GM18858 (cell line): ENCODE results near the gene DSCAML1.

Experiments
- ATAC-seq: cut with Tn5 transposase; IDR thresholded peaks from one replicate; pipeline ENCODE4 v1.9.1; 2021; ENCODE audit not compliant: unreplicated experiment

Gene DSCAML1

DNA sequence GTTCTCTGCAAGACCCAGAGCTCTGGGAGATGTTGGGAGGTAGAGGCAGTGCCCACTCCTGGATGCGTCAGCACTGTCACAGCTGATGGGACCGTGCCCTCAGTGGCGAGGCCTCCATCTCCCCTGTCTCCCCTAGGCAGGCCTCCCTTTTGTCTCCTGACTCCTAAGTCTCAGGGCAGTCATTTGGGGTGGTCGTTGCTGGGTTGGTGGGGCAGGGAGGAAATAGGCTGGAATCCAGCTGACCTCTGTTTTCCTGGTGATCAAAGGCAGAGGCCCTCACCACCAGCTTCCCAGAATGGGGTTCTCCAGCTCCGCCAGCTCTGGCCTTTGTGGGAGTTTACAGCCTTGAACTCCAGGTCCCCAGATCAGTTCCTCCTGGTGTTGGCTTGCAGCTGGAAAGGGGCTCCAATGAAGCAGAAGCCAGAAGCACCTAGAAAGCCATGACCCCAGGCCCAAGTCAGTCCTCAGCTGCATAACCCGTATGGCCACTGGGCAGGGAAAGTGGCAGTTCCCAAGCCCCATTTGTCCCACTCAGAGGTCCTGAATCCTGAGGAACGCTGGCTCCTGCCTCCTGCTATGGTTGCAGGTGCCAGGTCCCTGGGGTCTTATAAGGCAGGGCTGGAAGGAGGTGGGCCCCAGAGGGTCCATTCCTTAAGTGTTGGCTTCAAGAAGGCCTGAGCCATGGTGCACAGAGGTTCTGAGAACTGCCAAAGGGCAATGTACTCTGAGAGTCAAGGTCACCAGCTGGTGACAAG, 34.8 kb upstream of the DSCAML1 start:
- no peak for ATAC-seq

DNA sequence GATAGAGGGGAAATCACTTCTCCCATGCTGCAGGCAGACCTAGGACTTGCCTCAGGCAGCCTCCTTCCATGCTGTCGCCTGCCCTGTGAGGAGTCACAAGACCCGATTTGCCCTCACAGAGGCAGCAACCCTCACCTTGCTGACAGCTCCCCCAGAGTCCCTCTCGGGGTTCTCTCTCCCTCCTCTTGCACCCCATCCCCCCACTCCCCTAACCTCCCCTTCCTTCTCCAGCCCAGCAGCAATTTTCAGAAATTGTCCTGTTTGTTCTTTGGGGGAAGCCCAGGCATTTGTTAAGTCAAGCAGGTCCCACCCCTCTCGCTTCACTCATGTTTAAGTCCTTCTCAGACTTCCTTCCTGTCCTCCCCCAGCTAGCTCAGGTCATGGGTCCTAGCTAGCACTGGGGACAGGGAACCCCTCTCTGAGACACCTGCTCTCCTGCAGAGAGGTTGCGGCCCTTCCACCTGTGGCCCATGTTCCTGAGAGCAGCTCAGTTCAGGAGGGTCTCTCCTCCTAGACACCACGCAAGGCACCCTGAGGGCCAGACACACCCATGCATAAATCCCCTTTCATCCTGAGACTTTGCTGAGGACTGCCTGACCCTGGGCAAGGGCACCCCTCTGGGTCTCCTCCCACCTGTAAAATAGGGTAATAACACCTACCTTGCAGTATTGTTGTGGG, 33.8 kb upstream of the DSCAML1 start:
- ATAC-seq = no peak

DNA sequence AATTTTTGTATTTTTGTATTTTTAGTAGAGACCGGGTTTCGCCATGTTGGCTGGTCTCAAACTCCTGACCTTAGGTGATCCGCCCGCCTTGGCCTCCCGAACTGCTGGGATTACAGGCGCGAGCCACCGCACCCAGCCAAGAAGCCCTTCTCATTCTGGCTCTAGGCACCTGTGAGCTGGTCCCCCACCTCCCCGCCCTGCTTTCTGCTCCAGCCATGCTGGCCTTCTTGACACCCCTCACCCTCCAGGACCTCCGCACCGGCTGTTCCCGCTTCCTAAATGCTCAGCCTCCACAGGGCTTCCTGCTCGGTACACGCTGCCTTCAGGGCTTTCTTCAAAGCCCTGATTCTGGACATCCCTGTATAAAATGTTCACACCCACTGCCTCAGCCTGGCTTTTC, 33.1 kb upstream of the DSCAML1 start:
- ATAC-seq = no peak

DNA sequence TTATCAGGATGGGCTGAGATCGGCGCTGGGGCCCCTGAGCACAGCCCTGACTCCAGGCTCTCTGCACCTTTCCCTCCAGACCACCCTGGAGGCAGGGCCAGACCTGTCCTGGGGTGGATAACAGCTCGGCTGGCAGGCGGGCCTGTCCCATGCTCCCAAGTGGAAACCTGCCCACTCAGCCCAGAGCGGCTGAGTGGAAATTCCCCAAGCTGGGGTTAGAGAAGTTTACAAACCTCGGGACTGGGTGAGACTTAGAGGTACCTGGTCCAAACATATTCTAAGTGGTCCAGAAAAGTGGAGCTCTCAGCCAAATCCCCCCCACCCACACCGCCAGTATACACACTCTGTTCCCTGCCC, 32.3 kb upstream of the DSCAML1 start:
- no peak for ATAC-seq

- peak; percentile 50 for ATAC-seq
Measured at GRCh38 chr11:117828611-117829368, 31.8 kb upstream of the DSCAML1 start.

- no peak for ATAC-seq
Measured at GRCh38 chr11:117827521-117828511, 30.8 kb upstream of the DSCAML1 start.

DNA sequence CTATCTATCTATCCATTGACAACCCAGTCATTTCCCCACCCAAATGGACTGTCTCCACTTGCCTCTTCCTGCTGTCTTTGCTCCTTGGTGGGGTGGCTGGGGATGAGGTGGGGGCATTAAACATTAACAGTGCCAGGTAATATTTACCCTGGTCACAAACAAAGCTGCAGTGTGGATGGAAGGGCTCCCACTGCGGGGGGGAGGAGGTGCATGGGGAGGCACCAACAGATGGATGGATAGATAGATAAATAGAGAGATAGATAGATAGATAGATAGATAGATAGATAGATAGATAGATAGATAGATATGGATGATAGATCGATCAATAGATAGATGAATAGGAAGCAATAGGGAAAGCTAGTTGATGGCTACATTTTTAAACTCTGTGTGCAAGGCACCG, 29.8 kb upstream of the DSCAML1 start:
- ATAC-seq = no peak

DNA sequence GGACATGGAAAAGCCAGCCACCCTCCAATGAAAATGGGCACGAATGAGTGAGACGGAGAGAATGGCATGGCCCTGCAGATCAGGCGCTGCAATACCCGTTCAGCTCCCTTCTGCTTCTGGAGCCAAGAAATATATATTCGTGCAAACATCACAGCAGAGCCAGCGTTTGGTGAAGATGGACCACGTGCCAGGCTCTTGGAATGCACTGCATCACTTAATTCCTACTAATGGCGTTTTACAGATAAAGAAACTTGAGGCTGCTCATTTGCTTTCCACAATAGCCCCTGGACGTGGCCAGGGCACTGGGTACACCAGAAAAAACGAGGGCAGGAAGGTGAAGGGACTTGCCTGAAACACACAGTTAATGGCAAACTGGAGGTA, 29.2 kb upstream of the DSCAML1 start:
- ATAC-seq = no peak

DNA sequence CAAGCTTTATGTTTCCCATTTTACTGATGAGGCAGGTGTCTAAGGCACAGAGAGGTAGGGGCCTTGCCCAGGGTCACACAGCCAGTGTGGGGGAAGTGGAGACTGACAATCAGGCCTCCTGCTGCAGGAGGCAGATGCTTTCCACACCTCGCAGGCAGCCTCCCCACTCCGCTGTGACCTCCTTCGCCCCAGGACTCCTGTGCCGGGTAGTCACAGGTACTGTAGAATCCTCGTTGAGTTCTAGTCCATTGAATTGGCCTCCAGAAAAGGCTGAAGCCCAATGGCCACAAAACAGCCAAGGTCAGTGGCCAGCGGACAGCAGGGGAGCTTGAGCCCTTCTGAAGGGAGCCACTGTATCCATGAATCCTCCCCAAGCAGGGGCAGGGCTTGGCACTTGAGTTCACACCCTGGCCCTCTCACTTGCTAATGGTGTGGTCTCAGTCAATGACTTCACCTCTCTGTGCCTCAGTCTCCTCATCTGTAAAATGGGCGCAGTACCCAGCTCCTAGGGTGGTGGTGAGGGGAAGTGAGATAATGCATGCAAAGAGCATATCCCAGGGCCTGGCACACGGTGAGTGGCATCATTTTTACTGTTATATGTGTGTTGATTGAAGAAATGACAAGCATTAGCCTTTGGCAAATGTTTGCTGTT, 28.6 kb upstream of the DSCAML1 start:
- ATAC-seq = no peak

- no peak for ATAC-seq
Measured at GRCh38 chr11:117824571-117825537, 27.8 kb upstream of the DSCAML1 start, which contains the start of gene FXYD2. TSS of gene FXYD2 (minus strand) at chr11:117824744. CDS start at chr11:117824678, 66 bp downstream.

GRCh38 chr11:117823946-117824420, 27.0 kb upstream of the DSCAML1 start:
- ATAC-seq = no peak

DNA sequence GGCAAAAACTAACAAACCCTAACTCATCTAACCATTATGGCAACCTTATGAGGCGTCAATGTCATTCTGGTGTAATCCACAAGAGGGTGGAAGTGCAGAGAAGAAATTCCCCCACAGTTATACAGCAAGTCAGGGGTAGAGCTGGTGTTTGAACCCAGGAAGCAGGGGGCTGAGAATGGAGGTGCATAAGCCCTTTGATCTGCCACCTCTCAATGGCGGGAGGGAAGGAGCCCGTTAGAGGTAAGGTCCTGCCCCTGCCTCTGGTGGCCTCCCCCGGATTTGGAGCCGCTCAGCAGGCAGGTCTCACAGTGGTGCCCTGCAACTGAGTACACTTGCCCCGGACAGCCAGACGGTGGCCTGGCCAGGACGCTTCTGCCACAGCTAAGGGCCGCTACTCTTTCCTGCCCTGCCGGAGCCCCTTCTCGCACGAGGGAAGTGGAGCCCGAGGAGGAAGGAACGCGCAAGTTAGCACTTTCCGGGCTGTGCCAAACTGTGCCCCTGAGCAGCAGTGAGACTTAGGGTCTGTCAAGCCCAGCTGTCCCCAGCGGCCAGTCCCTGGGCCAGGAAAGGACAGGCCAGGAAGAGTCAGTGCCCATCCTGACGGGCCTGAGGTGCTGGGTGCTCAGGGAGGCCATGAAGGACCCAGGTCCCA, 26.4 kb upstream of the DSCAML1 start:
- ATAC-seq = no peak

DNA sequence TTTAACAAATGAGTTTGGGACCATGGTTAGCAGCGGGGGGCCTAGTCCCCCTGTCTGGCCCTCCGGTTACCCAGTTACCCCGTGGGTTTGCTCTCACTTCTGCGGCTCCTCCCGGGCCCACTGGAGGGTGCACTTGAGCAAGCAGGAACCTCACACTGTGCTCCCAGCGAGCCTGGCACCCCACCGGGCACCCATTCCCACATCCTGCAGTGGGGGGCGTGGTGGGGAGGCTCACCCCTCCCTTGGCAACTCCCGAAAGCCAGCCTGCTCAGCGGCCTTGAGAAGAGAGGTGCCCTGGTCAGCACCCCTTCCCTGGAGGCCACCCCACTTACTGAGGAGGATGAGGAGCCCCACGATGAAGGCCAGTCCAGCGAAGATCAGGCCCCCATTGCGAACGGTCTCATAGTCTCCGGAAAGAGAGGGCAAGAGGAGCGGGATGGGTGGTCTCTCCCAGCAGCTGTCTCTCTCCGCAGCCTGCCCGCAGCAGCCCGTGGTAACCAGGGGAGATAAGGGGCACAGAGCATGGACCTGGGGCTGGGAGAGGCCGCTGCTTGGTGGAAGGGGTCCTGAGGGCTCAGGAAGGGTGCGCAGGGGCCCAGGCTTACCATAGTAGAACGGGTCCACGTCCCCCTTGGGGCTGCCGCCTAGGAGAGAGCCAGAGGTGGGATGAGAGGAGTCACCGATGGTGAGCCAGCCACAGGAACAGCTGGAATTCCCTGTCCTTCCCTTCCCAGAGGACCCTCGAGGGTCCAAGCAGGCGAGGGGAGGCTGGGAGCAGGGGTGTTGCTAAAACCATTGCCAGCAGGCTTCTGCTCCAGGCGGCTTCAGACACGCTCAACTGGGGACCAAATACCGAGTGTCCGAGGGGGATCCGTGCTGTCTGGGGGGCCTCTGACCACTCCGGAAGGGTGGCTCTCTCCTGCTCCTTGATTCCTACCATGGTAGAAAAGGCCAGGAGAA, 25.3 kb upstream of the DSCAML1 start:
- no peak for ATAC-seq

- ATAC-seq = no peak
Measured at GRCh38 chr11:117821431-117821830, 24.4 kb upstream of the DSCAML1 start.

- ATAC-seq = no peak
Measured at GRCh38 chr11:117820516-117820915, 23.5 kb upstream of the DSCAML1 start.

DNA sequence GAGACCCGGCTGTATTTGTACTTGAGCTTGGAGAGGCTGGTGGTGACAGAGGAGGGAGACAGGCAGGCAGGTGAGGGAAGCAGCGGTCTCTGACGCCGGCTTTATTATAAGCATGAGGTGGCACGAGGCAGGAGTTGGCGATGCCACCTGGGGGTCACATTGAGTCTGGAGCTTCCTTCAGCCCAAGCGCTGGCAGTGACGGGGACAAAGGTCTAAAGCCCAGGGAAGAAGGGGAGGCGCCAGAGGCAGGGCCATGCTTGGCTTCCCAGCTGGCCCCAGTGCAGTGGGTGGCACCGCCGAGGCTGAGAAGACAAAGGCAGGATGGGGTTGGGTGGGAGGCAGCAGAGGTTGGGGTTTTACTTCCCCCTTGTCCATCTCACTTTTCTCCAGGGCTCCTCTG, 23.1 kb upstream of the DSCAML1 start:
- no peak for ATAC-seq
